GM21825 (cell line): ENCODE measurements around the gene QRICH1.

ENCODE experiments used
- ATAC-seq: cut with Tn5 transposase; IDR thresholded peaks from one replicate; pipeline ENCODE4 v1.9.1; 2021; ENCODE audit warnings: mild to moderate bottlenecking, moderate library complexity; ENCODE audit not compliant: unreplicated experiment

Gene QRICH1

DNA sequence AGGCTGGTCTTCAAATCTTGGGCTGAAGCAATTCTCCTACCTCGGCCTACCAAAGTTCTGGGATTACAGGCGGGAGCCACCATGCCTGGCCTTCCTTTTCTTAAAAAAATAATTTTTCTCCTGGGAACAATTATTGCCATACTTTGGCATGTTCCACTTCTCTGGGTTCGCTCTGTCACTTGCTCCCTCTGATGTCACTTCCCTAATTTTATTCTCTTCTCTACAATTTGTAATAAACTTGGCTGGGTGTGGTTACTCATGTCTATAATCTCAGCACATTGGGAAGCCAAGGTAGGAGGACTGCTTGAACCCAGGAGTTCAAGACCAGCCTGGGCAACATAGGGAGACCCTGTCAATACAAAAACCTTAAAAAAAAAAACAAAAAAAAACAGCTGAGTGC is 58.6 kb downstream of the QRICH1 start:
- ATAC-seq: no peak

DNA sequence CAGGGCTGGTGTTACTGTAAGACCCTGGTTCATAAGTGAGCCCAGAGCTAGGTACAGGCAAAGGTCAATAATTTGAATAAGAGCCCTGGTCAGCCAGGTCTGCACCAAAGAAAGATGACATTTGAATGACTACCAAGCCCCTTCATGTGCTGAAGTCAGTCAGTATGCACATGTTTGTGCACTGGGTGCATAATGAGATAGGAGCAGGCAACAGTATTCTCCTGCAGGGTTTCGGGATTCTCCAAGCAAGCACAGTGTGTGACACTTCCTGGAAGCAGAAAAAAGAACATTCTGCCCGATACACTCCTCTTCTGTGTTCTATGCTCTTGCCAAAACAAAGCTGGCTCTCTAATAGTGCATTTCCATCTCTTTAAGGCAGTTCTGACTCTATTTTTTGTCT is 59.2 kb downstream of the QRICH1 start:
- no peak for ATAC-seq

DNA sequence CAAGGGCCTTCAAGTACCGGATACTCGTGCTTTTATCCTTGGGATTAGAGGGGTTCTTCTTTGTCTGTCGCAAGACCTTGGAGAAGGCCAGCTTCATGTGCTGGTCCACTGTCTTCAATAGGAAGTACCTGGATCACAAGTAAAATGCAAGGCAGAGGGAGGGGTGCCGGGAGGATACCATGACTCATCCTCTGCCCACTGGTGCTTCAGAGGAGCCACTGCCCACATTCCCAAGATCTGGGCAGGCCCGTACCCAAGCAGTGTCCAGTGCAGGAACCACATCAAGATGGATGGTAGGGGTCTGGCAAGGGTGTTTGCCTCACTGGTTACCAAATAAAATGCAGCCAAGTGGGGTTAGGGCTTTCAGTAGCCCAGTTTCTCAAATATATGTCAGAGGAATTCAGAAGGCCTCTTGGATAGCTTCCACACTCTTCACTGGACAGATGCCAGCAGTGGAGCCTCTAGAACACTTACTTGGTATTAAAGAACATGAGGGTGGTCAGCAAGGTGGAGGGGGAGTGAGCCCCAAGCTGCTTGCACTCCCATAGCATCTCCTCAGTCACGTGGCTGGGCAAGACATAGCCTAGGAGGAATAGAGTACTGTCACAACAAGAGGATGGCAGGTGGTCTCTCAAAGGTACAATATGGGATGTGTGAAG is 61.1 kb downstream of the QRICH1 start:
- no peak for ATAC-seq

DNA sequence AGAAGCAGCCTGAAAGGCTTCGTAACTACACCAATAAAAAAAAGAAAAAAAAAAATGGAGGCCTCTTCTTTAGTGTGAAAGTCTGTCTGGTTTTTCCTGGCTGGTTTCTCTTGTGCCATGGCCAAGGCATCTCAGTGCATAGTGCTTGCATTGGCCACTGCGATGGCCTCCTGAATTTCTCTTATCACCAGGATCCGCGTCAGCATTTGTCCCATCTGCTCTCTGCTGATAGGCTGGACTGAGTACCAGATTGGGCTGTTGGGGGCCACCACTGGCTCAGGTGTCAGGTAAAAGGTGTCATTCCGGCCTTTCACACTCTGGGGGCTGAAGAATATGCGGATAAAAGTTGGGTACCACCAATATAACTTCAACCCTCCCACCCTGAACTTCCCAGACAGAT is 63.5 kb downstream of the QRICH1 start:
- no peak for ATAC-seq

DNA sequence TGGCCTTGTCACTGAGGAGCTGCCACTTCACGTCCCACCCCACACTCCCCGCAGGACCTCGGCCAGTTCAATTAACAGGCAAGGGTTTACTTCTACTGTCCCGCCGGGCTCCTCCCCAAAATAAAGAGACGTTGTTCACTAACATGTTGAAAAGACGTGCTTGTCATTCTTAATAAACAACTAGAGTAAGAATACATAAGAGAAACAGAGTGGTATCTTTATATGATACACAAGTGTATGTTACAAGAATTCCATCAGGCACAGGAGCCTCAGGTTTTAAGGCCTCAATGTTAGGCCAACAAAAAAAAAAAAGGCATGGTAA is 64.3 kb downstream of the QRICH1 start:
- no peak for ATAC-seq

DNA sequence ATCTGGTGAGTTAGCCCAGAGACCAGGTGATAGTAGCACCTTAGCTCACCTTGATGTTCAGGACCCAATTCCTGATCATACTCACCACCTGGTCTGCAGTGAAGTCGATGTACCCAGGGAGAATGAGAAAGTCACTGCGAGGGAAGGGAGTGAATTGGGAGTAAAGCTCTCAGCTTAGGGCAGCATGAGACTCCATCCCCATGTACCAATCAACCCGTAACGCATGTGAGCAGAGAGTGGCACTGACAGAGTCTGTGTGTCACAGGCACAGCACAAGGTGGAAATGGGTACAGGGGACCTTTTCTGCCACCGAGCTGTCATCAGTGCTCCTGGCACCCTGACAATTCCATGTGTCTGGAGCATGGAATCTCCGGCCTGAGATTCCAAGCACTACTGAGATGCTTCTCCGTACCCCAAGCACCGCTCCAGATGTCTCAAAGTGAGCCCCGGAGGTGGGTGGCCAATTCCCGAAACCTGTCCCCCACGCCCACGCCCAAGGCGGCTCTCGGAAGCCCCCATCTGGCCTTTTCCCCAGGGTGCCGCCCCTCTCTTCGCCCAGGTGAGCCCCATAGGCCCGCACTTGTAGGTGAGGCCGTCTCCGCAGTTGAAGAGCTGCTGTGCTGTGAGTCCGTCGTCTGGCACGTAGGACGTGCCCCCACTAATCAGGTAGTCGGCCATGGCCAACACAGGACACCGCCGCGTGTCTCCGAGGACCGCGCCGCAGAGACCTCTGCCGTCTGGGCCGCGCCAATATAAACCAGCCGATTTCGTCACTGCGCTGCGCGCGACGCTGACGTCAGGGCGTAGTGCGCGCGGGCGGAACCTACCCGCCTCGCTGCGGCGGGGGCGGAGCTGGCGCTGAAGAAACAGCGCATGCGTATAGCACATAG is 65.0 kb downstream of the QRICH1 start, which contains the start of gene IMPDH2:
Gene IMPDH2 (minus strand): TSS at position 726 of the 890 bp plus-strand sequence. CDS start 48 bp downstream, at position 678.
- peak; percentile 80 for ATAC-seq

DNA sequence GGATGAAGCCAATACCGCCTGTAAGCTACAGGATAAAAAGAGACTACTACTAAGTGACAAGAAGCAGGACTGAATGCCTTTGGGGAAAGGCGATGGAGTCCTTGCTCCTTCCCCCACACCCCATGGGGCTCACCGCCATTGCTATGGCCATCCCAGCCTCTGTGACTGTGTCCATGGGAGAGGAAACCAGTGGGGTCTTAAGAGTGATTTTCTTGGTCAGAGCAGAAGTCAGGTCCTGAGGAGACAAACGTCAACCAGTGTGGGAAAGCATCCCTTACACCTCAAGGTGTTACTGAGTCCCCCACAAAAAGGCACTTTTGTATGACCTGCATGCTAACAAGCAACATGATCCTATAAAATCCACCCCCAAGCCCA is 65.6 kb downstream of the QRICH1 start:
- no peak for ATAC-seq

DNA sequence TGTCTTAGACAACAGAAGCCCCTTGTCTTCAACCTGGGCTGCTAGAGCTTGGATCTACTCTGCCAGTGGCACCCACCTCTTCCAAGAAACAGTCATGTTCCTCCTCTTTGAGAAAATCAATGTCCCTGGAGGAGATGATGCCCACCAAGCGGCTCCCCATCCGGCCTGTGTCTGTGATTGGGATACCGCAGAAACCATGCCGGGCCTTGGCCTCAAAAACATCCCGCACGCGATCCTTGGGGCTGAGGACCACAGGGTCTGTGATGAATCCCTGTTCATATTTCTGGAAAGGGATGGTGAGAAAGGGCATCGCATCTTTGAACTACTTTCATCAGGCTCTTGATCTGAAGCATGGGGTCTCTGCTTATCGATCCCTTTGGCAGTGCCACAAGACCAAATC is 66.2 kb downstream of the QRICH1 start:
- ATAC-seq: no peak

DNA sequence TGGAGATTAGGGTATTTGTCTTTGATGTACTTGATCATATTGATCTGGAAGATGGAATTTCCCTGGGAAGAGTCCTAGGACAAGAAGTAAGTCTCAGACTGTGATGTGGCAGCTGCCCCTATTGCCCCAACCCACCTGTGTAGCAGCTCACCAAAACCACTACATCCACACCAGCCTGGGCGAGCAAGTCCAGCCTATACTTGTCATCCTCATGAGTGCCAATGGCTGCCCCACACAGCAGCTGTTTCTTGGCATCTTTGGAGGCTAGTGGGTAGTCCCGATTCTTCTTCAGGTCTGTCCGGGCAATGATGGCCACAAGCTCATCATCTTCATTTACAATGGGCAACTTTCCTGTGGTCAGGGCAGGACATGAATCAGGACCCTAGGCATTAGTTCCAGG is 67.3 kb downstream of the QRICH1 start:
- ATAC-seq: no peak

DNA sequence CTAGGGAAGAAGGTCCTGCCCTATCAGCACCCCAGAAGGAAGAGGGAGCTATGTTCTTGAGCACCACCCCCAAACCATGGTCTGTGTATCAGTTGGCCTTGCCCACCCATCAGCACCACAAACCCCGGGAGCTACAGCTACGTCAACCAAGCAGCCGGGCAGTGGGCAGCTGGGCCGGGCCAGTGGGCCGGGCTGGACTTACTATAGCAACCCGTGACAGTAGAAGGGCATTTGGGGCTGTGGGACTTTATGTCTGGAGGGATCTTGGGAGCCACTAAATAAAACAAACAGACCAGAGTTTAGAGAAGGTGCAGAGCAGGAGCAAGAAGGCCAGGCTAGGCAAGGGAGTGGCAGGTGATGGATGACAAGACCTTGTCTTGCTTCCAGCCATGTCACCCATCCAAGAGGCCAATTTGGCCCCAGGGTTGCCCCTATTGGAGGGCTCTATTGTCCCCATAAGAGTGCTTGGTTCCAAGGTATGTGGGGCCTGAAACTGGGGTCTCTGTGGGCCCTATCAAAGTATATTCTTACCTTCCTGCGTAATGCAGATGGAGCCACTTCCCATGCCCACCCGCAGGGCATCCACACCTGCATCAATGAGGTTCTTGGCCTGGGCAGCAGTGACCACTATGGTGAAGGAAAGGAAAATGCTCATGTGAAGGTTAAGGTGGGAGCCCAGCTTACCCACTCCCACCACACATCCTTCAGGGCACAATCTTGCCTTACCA is 67.9 kb downstream of the QRICH1 start:
- ATAC-seq: no peak

DNA sequence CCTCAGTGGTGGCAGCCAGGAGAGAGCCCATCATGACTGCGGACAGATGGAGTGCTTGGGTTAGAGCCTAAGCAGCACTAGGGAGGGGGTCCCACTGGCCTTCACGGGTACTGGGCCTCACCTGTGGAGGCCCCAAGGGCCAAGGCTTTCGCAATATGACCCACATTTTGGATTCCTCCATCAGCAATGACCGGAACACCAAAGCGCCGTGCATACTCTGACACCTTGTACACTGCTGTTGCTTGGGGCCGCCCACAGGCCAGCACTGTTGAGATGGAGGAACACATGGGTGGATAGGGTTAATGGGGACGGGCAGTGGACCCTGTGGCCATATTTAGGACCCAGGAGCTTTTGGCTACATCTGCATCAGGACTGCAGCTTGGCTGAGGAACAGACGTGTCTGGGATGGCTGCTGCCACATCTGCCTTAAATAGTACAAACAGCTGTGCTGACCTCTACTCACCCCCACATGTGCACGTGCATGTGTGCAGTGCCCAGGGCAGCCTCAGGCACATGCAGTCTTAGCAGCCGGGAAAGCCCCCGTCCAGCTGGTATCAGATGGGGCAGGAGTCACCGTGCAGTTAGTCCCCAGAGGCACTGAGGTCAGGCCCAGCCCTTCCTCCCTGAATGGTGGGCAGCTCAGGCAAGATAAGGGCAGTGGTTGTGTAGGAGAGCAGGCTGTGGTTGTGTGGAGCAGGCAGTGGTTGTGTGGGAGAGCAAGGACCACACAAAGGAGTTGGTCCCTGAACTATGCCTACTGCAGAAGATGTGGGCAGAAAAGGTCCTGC is 68.7 kb downstream of the QRICH1 start:
- ATAC-seq: no peak

DNA sequence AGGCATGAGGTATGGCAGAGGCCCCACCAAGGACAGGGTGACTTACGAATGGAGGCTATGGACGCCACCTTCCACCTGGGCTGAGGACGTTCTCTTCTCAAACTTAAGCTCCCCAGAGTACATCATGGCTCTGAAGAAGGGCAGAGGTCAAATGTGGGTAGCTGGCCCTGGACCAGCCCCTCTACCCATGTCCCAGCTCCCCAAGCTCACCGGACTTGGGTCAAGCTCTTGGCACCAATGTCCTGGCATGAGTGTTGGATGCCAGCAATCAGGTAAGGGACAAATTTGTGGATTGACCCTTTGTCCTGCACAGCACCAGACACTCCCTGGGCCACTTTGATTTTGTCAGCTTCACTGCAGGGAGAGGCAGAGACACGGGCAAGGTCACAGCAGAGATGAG is 69.4 kb downstream of the QRICH1 start:
- ATAC-seq: no peak

DNA sequence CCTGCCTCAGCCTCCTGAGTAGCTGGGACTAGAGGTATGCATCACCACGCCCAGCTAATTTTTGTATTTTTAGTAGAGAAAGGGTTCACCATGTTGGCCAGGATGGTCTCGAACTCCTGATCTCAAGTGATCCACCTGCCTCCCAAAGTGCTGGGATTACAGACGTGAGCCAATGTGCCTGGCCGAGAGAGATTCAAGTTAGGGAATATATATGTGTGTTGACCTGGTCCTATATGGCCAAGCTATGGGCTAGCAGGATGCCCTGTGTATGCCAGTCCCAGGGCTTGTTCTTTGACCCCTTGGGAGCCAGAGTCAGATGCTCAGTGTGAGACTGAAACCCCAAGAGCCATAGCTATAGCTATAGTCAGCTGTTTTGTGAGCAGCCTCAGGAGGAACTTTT is 70.1 kb downstream of the QRICH1 start:
- ATAC-seq: no peak

DNA sequence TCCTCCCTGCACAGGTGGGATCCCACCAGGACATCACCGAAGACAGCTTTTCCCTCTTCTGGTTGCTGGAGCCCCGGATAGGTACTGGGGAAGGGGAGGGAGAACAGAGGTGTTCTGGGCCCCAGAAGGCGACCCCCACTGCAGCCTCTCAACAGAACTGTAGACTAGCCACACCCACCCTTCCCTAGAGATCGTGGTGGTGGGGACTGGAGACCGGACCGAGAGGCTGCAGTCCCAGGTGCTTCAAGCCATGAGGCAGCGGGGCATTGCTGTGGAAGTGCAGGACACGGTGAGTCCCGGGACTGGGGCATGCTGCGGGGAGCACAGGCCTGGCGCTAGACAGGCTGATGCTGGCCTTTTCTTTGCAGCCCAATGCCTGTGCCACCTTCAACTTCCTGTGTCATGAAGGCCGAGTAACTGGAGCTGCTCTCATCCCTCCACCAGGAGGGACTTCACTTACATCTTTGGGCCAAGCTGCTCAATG is 71.1 kb downstream of the QRICH1 start:
- no peak for ATAC-seq

DNA sequence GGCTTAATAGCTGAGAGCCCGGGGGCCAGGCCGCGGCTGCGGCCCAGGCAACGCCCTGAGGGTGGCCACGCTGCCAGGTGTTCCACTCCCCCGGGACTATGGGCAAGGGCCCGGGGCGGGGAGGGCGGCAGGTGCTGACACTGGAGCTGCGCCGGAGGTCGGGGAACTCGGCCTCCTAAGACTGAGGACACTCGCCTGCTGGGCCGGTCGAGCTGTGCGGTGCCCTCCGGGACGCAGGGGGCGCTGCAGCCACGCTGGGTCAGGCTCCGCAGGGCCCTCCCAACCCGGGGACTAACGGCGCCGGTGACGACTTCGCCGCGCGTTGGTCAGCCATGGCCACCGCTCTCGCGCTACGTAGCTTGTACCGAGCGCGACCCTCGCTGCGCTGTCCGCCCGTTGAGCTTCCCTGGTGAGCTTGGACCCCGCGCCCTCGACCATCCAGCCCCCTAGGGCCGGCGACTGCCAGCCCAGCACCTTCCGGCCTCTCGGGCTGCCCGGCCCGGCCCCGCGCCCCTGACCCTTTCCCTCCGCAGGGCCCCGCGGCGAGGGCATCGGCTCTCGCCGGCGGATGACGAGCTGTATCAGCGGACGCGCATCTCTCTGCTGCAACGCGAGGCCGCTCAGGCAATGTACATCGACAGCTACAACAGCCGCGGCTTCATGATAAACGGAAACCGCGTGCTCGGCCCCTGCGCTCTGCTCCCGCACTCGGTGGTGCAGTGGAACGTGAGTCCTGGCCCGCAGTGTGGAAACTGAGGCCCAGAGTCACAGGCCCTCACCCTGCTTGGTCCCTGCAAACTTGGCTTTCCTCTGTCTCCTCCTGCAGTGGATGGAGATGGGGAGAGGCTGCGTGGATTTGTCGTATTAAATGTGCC is 71.8 kb downstream of the QRICH1 start, which contains the start of gene NDUFAF3:
Gene NDUFAF3 (plus strand): TSS at position 309 of the 875 bp plus-strand sequence. CDS start 24 bp downstream, at position 333.
- ATAC-seq: peak; percentile 47

DNA sequence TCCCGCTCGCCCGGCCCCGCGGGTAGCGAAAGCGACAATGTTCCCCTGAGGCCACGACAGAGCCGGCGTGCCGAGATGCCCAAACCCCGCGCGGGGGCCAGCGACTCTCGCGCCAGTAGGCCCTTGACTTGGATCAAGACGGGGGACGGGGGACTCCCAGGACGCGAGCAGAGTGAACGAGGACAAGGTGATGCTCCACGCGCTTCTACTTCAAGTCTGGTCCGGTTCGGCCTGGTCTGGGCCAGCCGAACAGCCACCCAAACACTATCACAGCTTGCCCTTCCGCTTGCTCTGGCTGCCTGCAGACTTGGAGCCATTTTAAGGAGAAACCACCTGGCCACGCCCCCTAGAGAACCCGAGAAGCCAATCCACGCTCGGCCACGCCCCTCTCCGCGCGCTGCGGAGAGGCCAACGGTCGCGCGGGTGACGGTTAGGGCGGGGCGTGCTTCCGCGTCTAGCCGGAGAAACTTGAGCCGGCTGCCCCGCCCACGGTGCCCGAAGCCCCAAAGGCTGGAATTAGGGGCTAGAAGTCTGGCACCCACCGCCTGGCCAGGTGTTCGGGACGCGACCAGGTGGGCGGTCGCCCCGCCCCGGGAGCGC is 72.6 kb downstream of the QRICH1 start:
- ATAC-seq: peak; percentile 41

DNA sequence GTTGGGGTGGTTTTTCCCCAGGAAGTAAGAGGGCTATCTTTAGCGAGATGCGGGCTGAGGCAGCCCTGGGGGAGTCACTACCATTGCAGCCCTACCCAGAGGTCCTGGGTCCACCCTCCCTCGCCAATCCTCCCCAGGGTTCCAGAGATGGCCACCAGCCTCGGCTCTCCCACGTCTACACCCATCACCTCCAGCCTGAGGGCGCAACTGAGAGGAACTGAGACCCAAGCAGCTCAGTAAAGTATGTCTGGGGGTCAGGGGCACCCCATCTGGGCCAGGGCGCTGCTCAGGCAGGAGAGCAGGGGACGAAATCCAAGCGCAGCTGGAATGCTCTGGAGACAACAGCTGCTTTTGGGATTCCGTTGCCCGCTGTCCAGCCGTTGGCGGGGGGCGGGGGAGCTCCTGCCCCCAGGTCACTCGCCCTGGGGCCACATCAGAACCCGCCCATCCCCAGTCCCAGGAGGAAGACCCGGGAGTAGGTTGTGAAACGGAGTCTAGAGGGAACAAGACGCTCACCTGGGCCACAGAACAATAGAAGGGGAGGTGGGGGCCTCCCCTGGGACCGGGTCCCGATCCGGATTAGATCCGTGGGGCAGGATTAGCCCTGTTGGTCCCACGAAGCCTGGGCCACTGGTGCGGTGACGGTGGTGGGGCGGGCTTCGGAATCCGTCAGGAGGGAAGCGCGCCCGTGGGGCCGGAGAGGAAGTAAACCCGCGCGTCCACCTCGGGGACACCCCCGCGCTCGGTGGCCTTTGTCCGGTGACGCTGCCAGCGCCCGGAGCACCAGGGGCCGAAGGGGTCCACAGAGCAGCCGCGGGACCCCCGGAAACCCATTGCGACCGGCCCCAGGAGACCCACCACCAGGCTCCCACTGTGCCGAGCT is 73.3 kb downstream of the QRICH1 start:
- peak; percentile 0 for ATAC-seq

DNA sequence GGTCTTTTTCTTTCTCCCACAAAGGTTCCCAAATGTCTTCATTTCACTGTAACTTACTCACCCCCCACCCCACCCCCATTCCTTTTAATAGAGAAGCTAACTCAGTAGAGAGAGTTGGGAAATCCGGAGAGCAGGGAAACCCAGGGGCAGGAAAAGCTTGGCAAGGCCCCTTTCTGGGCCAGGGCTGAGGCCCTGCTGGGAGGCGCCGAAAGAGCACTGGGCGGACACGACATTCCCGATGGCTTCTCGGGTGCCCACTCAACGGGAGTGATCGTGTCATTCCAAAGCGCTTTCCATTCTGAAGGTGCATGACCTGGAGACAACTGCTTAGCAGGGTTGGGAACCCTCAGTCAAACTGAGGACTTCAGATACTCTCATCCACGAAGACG is 73.9 kb downstream of the QRICH1 start:
- ATAC-seq: no peak

DNA sequence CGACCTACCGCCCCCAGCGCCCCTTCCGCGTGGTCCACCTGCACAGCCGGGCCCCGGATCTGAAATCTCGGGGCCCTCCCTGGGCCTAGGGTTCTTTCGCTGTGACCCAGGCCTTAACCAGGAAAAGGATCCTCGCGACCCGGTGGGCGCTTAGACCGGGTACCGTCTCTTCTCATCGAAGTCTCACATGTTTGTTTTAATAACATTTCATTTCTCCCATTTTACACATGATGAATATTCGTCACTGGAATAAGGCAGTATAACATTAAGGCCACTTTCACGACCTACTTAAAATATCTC is 75.2 kb downstream of the QRICH1 start:
- ATAC-seq: no peak
